GM23338 (cell line): ENCODE results near the gene SUOX. TPM values are rescaled to one million over a fixed set of nuclear protein-coding genes. Genes with fewer than 3 reads are reported as not detected.
"Not testable (repeated sequence)": the region's sequence is repeated elsewhere in the genome, so short reads cannot be mapped to it uniquely, and the experiment has no call there.

Experiments
- ATAC-seq: fragments of 200-7000 bp; cut with Tn5 transposase; 3 replicates; pipeline ENCODE4 v1.9.1; 2020
- DNase-seq: peaks from one replicate; pipeline ENCODE4 v3.0.0-alpha.2; 2015; ENCODE audit warnings: low spot score
- H2AFZ ChIP-seq: fragments of 200-600 bp; sonication (generic); 2 replicates; pipeline ENCODE4 v1.8.0; 2016; ENCODE audit warnings: antibody characterized with exemption, mild to moderate bottlenecking, moderate library complexity
- H3F3A ChIP-seq: fragments of 200-600 bp; sonication (generic); replicated peaks from 2 replicates; pipeline ENCODE4 v1.8.0; 2017; ENCODE audit warnings: antibody characterized with exemption, mixed run types, low read depth
- H3K27ac ChIP-seq: fragments of 200-600 bp; sonication (generic); 2 replicates; pipeline ENCODE4 v1.6.1; 2016; ENCODE audit warnings: low read depth
- H3K27me3 ChIP-seq: fragments of 200-600 bp; sonication (generic); 2 replicates; pipeline ENCODE4 v1.8.0; 2016; ENCODE audit warnings: mild to moderate bottlenecking, mixed run types, moderate library complexity; ENCODE audit not compliant: insufficient read depth
- H3K36me3 ChIP-seq: fragments of 200-600 bp; sonication (generic); 2 replicates; pipeline ENCODE4 v1.8.0; 2016; ENCODE audit warnings: mild to moderate bottlenecking; ENCODE audit not compliant: insufficient read depth
- H3K4me1 ChIP-seq: fragments of 200-600 bp; sonication (generic); 2 replicates; pipeline ENCODE4 v1.8.0; 2016; ENCODE audit warnings: mild to moderate bottlenecking, moderate library complexity; ENCODE audit not compliant: insufficient read depth
- H3K4me2 ChIP-seq: fragments of 200-600 bp; sonication (generic); 2 replicates; pipeline ENCODE4 v1.7.1; 2017; ENCODE audit warnings: mixed run types
- H3K4me3 ChIP-seq: fragments of 200-600 bp; sonication (generic); 2 replicates; pipeline ENCODE4 v1.6.1; 2016; ENCODE audit warnings: mixed run types
- H3K79me2 ChIP-seq: fragments of 200-600 bp; sonication (generic); replicated peaks from 2 replicates; pipeline ENCODE4 v1.8.0; 2017; ENCODE audit warnings: mild to moderate bottlenecking; ENCODE audit not compliant: insufficient read depth
- H3K9me2 ChIP-seq: fragments of 200-600 bp; sonication (generic); 2 replicates; pipeline ENCODE4 v1.8.0; 2017; ENCODE audit not compliant: insufficient read depth
- H4K20me1 ChIP-seq: fragments of 200-600 bp; sonication (generic); replicated peaks from 2 replicates; pipeline ENCODE4 v1.8.0; 2017; ENCODE audit warnings: mild to moderate bottlenecking; ENCODE audit not compliant: insufficient read depth
- H3K27ac Mint-ChIP-seq: 2 replicates; pipeline ENCODE4 v1.8.0; 2020; ENCODE audit warnings: inconsistent platforms, mild to moderate bottlenecking, moderate library complexity, mixed read lengths
- H3K27me3 Mint-ChIP-seq: 3 replicates; pipeline ENCODE4 v1.8.0; 2022; ENCODE audit warnings: low read depth, mild to moderate bottlenecking, moderate library complexity, mixed read lengths, inconsistent platforms; ENCODE audit not compliant: insufficient read depth, poor library complexity
- H3K36me3 Mint-ChIP-seq: 3 replicates; pipeline ENCODE4 v1.8.0; 2021; ENCODE audit warnings: low read depth, mild to moderate bottlenecking, inconsistent platforms, moderate library complexity, mixed read lengths
- H3K4me1 Mint-ChIP-seq: 3 replicates; pipeline ENCODE4 v1.8.0; 2020; ENCODE audit warnings: mild to moderate bottlenecking, inconsistent platforms, mixed read lengths
- H3K4me3 Mint-ChIP-seq: 3 replicates; pipeline ENCODE4 v1.8.0; 2021; ENCODE audit warnings: moderate library complexity, mild to moderate bottlenecking, inconsistent platforms, mixed read lengths
- H3K9me3 Mint-ChIP-seq: 3 replicates; pipeline ENCODE4 v1.8.0; 2020; ENCODE audit warnings: moderate library complexity, mild to moderate bottlenecking, inconsistent platforms, mixed read lengths
- CREB1 ChIP-seq: fragments of 250-450 bp; sonication (Bioruptor Pico); IDR thresholded peaks from 2 replicates; pipeline ENCODE4 v1.5.0; 2020; ENCODE audit warnings: low read depth, mild to moderate bottlenecking, moderate library complexity
- CTCF ChIP-seq, 2 experiments: fragments of 200-600 bp in 1 of 2; sonication (generic) in 1 of 2; conservative IDR thresholded peaks; 2 replicates each; pipeline versions ENCODE4 v1.5.1 to v1.6.1; 2016 to 2017; ENCODE audit warnings: antibody characterized with exemption in 2 of 2, low read depth in 2 of 2, mild to moderate bottlenecking in 2 of 2, moderate library complexity in 1 of 2
- EZH2 ChIP-seq: fragments of 200-600 bp; sonication (generic); IDR thresholded peaks from one replicate; pipeline ENCODE4 v1.8.0; 2017; ENCODE audit warnings: antibody characterized with exemption, mild to moderate bottlenecking, low read depth; ENCODE audit not compliant: unreplicated experiment
- EZH2phosphoT487 ChIP-seq: fragments of 200-600 bp; sonication (generic); IDR thresholded peaks from one replicate; pipeline ENCODE4 v1.8.1; 2018; ENCODE audit warnings: antibody characterized with exemption; ENCODE audit not compliant: unreplicated experiment
- JUNB ChIP-seq: IDR thresholded peaks from one replicate; pipeline ENCODE4 v1.6.1; 2016; ENCODE audit warnings: antibody characterized with exemption; ENCODE audit not compliant: unreplicated experiment
- NANOG ChIP-seq: IDR thresholded peaks from 2 replicates; pipeline ENCODE4 v1.6.1; 2016; ENCODE audit warnings: antibody characterized with exemption, borderline replicate concordance
- POLR2AphosphoS5 ChIP-seq: IDR thresholded peaks from 2 replicates; pipeline ENCODE4 v1.6.1; 2016; ENCODE audit warnings: antibody characterized with exemption, low read depth
- STAT1 ChIP-seq: IDR thresholded peaks from one replicate; pipeline ENCODE4 v1.6.1; 2016; ENCODE audit warnings: antibody characterized with exemption; ENCODE audit not compliant: unreplicated experiment
- ZNF114 ChIP-seq: fragments of 250-450 bp; sonication (Bioruptor Pico); IDR thresholded peaks from 2 replicates; pipeline ENCODE4 v1.5.0; 2020; ENCODE audit warnings: mild to moderate bottlenecking, moderate library complexity
- ZNF331 ChIP-seq: fragments of 250-450 bp; sonication (Bioruptor Pico); IDR thresholded peaks from 2 replicates; pipeline ENCODE4 v1.5.0; 2020; ENCODE audit warnings: low read depth, mild to moderate bottlenecking, moderate library complexity
- polyA plus RNA-seq: library from polyadenylated mRNA; unstranded; fragments of >200 nt; fragmentation: Nextera tagmentation; extraction: Ambion mirVana; gene quantifications from 2 replicates; pipeline ENCODE4 v1.2.1, GENCODE V29; 2016
- total RNA-seq: library from RNA; depleted of rRNA; stranded (reverse); fragments of >200 nt; shearing (Covaris generic); gene quantifications from 2 replicates; pipeline ENCODE4 v1.2.3, GENCODE V29; 2014
- TF ChIP-seq, protein P1 (sequence below): IDR thresholded peaks from 2 replicates; pipeline ENCODE4 v1.6.1; 2016; ENCODE audit warnings: antibody characterized with exemption

The SUOX gene
- total and polyA plus RNA-seq, 2 experiments from 2014 or later = 14.0 to 27.5 TPM

DNA sequence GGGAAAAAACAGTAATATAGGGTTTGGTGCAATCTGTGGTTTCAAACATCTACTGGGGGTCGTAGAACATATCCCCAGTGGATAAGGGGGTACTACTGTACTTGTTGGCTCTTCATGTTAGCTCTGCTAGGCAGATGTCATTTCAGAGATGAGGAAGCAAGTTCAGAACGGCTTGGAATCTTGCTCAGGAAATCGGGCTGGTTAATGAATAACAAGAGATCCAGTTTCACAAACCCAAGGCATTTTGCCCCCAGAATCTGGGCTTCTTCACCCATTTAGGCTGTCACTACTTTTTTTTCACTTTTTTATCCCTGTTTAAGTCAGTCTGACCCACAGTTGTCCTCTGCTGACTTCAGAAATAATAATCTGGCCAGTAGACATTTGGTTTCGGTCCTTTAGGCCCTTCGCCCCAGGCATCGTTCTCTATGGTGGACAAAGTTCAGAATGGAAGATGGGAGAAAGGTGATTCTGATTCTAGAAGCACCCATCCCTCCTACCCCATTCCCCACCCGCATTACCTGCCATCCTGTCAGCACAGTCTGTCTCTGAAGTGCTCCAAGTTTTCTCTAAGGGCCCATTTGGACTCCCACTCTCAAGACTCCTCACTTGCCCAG is 4.5 kb downstream of the SUOX start:
- Histone ChIP-seq H3F3A (0 out of 2 replicates have a peak, but pooled peaks cover 9% of the 10 kb centered on the region), H3K9me2 (no peaks in the 10 kb centered on the region), H3K4me3 (no peak overlapping the region), H4K20me1 (no peaks in the 10 kb centered on the region), H3K4me1 (0 out of 2 replicates have a peak, but pooled peaks cover 4% of the 10 kb centered on the region), H3K4me2 (no peak overlapping the region), H3K36me3 (no peaks in the 10 kb centered on the region), H3K79me2 (peaks cover 8% of the 10 kb centered on the region; the same call in 1 of the 2 replicates), H3K27ac (no peak overlapping the region), H3K27me3 (no peaks in the 10 kb centered on the region), H2AFZ (no peak overlapping the region)
- no peaks in the 10 kb centered on the region for H3K9me3 Mint-ChIP-seq
- no peak overlapping the region for H3K27ac Mint-ChIP-seq
- ATAC-seq = no peak
- no peak overlapping the region for H3K4me3 Mint-ChIP-seq
- no peaks in the 10 kb centered on the region; the same call in 1 of the 3 replicates for H3K4me1 Mint-ChIP-seq
- H3K36me3 Mint-ChIP-seq = peaks cover 44% of the 10 kb centered on the region
- H3K27me3 Mint-ChIP-seq = peaks cover 11% of the 10 kb centered on the region
- DNase-seq = no peak
- no peak for TF ChIP-seq EZH2phosphoT487
- no peak for TF ChIP-seq STAT1
- TF ChIP-seq NANOG = no peak
- TF ChIP-seq ZNF114 (CRISPR knock-in tag) = no peak
- no peak for TF ChIP-seq EZH2
- TF ChIP-seq, protein P1, sequence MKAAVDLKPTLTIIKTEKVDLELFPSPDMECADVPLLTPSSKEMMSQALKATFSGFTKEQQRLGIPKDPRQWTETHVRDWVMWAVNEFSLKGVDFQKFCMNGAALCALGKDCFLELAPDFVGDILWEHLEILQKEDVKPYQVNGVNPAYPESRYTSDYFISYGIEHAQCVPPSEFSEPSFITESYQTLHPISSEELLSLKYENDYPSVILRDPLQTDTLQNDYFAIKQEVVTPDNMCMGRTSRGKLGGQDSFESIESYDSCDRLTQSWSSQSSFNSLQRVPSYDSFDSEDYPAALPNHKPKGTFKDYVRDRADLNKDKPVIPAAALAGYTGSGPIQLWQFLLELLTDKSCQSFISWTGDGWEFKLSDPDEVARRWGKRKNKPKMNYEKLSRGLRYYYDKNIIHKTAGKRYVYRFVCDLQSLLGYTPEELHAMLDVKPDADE = no peak
- no peak for TF ChIP-seq POLR2AphosphoS5
- no peak for TF ChIP-seq CREB1 (CRISPR knock-in tag)
- TF ChIP-seq JUNB = no peak

- not testable (repeated sequence) for H2AFZ ChIP-seq, DNase-seq, H3K4me1 ChIP-seq, H3K4me3 Mint-ChIP-seq, H3K4me1 Mint-ChIP-seq, H3K9me3 Mint-ChIP-seq, H3K9me2 ChIP-seq, H3K27ac Mint-ChIP-seq, H3K27me3 ChIP-seq, H3K27ac ChIP-seq, H3K79me2 ChIP-seq, H3K4me3 ChIP-seq, H3K36me3 ChIP-seq, ATAC-seq, H4K20me1 ChIP-seq, H3K4me2 ChIP-seq
- H3F3A ChIP-seq = 0 out of 2 replicates have a peak, but pooled peaks cover 12% of the 10 kb centered on the region
- Mint-ChIP-seq H3K36me3 (peaks cover 44% of the 10 kb centered on the region), H3K27me3 (peaks cover 13% of the 10 kb centered on the region)
Measured at GRCh38 chr12:56003376-56003775, 6.3 kb downstream of the SUOX start.

- Histone ChIP-seq H3K9me2 (no peaks in the 10 kb centered on the region), H3K27ac (no peak overlapping the region), H3F3A (0 out of 2 replicates have a peak, but pooled peaks cover 12% of the 10 kb centered on the region), H3K4me3 (no peak overlapping the region), H4K20me1 (no peaks in the 10 kb centered on the region), H3K79me2 (no peaks in the 10 kb centered on the region), H2AFZ (no peak overlapping the region), H3K4me2 (no peak overlapping the region), H3K4me1 (peaks cover 5% of the 10 kb centered on the region), H3K36me3 (no peaks in the 10 kb centered on the region), H3K27me3 (no peaks in the 10 kb centered on the region)
- Mint-ChIP-seq H3K36me3 (peaks cover 39% of the 10 kb centered on the region), H3K27ac (no peak overlapping the region), H3K27me3 (peaks cover 15% of the 10 kb centered on the region), H3K9me3 (no peaks in the 10 kb centered on the region), H3K4me1 (peaks cover 4% of the 10 kb centered on the region; the same call in 2 of the 3 replicates), H3K4me3 (no peak overlapping the region; the same call in 2 of the 3 replicates)
- no peak for TF ChIP-seq JUNB
- no peak for TF ChIP-seq CTCF (conservative IDR thresholded peaks at IDR 0.05; ENCODE audit: low read depth in 2 of 2)
- no peak for TF ChIP-seq EZH2
- no peak for TF ChIP-seq ZNF331 (CRISPR knock-in tag)
- TF ChIP-seq EZH2phosphoT487 = no peak
- TF ChIP-seq NANOG = no peak
- no peak for TF ChIP-seq POLR2AphosphoS5
- TF ChIP-seq, protein P1 = no peak
- no peak for TF ChIP-seq STAT1
- DNase-seq (no peak), ATAC-seq (no peak)
Measured at GRCh38 chr12:56004211-56004610, 7.1 kb downstream of the SUOX start.
